Liver (tissue), 3 donors: ENCODE results near the gene SNAP25.

Experiments
- CTCF ChIP-seq: fragments of 150-350 bp; IDR thresholded peaks from 2 replicates; pipeline ENCODE4 v1.5.1; 2017; ENCODE audit warnings: improper control_type of control experiment, low read depth, low read length; ENCODE audit not compliant: missing input control
- JUND ChIP-seq, 2 donors: IDR thresholded peaks; 2 replicates each; pipeline ENCODE4 v1.6.1; 2016; ENCODE audit warnings: antibody characterized with exemption in 2 of 2
- REST ChIP-seq: IDR thresholded peaks from 2 replicates; pipeline ENCODE4 v1.6.1; 2016; ENCODE audit warnings: antibody characterized with exemption, mild to moderate bottlenecking
- TF ChIP-seq, protein P1 (sequence below): IDR thresholded peaks from 2 replicates; pipeline ENCODE4 v1.6.1; 2016; ENCODE audit warnings: antibody characterized with exemption
- donor health status: healthy.
- donor health status: healthy.

DNA sequence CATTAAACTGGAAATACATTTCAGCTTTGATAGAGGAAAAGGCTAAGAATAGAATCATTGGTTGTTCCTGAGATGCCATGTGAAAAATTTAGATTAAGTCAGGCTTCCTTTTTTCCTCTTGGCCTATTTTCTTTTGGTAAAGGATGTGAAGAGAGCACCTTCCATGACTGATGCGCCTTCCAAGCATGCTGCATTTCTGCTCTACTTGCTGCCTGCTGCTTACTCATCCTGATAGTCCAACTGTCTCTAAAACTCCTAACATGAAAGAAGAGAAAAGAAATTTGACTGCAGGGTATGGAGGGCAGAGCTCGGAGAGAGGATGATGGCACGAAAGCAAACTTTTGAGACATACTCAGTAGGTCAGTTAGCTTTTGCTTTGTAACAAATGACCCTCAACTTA is 28.8 kb downstream of the SNAP25 start:
- TF ChIP-seq CTCF (no peak), REST (no peak), JUND (IDR thresholded peaks at IDR 0.05) (no peak)
- TF ChIP-seq, protein P1, sequence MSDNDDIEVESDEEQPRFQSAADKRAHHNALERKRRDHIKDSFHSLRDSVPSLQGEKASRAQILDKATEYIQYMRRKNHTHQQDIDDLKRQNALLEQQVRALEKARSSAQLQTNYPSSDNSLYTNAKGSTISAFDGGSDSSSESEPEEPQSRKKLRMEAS = no peak
